ENCODE results near the gene EHD1. TPM values are rescaled to one million over a fixed set of nuclear protein-coding genes. Genes with fewer than 3 reads are reported as not detected.
A peak's percentile ranks its signal among the peaks of the same experiment; 100 is the strongest.
"Not testable (repeated sequence)": the region's sequence is repeated elsewhere in the genome, so short reads cannot be mapped to it uniquely, and the experiment has no call there.

Gene EHD1
- total and polyA plus RNA-seq, 4 donors, result 40.9 to 102 (median 79.1) TPM

- H3K9me3 ChIP-seq (ENCODE audit: control insufficient read depth, insufficient read depth, low read length); DNase-seq (ENCODE audit: low read depth in 4 of 6, low spot score in 6 of 6); H3K36me3 ChIP-seq (ENCODE audit: control insufficient read depth, insufficient read depth, low read length); H3K27ac ChIP-seq (ENCODE audit: low read depth, low read length); H3K4me3 ChIP-seq (ENCODE audit: low read depth, low read length); H3K4me1 ChIP-seq (ENCODE audit: control insufficient read depth, insufficient read depth, low read length); H3K27me3 ChIP-seq (ENCODE audit: control insufficient read depth, insufficient read depth, low read length): not testable (repeated sequence)
- WGBS (ENCODE audit: insufficient coverage), result 90% methylated on average over 5 of the region's 5 CpGs
Observed at GRCh38 chr11:64815433-64815832, 63.0 kb downstream of the EHD1 start.

- Histone ChIP-seq H3K4me1 (ENCODE audit: control insufficient read depth, insufficient read depth, low read length) (peaks cover 4% of the 10 kb centered on the region), H3K27me3 (ENCODE audit: control insufficient read depth, insufficient read depth, low read length) (no peaks in the 10 kb centered on the region), H3K4me3 (ENCODE audit: low read depth, low read length) (no peak overlapping the region), H3K36me3 (ENCODE audit: control insufficient read depth, insufficient read depth, low read length) (no peaks in the 10 kb centered on the region), H3K27ac (ENCODE audit: low read depth, low read length) (no peak overlapping the region), H3K9me3 (ENCODE audit: control insufficient read depth, insufficient read depth, low read length) (no peaks in the 10 kb centered on the region)
- WGBS (ENCODE audit: insufficient coverage), result 74% methylated on average over 6 of the region's 7 CpGs
- DNase-seq (ENCODE audit: low read depth in 4 of 6, low spot score in 6 of 6), result no peak
Observed at GRCh38 chr11:64814712-64815187, 63.7 kb downstream of the EHD1 start.

- Histone ChIP-seq H3K27me3 (ENCODE audit: control insufficient read depth, insufficient read depth, low read length) (no peaks in the 10 kb centered on the region), H3K27ac (ENCODE audit: low read depth, low read length) (no peak overlapping the region), H3K4me3 (ENCODE audit: low read depth, low read length) (no peak overlapping the region), H3K4me1 (ENCODE audit: control insufficient read depth, insufficient read depth, low read length) (peaks cover 12% of the 10 kb centered on the region), H3K36me3 (ENCODE audit: control insufficient read depth, insufficient read depth, low read length) (no peaks in the 10 kb centered on the region), H3K9me3 (ENCODE audit: control insufficient read depth, insufficient read depth, low read length) (no peaks in the 10 kb centered on the region)
- DNase-seq (ENCODE audit: low read depth in 4 of 6, low spot score in 6 of 6), result no peak
- WGBS (ENCODE audit: insufficient coverage), result 95% methylated on average over 4 of the region's 5 CpGs
Observed at GRCh38 chr11:64813826-64814225, 64.6 kb downstream of the EHD1 start.

- 4% methylated on average over 5 of the region's 17 CpGs for WGBS (ENCODE audit: insufficient coverage)
- Histone ChIP-seq H3K27me3 (ENCODE audit: control insufficient read depth, insufficient read depth, low read length) (no peaks in the 10 kb centered on the region), H3K4me3 (ENCODE audit: low read depth, low read length) (peak overlapping the region; percentile 84), H3K9me3 (ENCODE audit: control insufficient read depth, insufficient read depth, low read length) (no peaks in the 10 kb centered on the region), H3K27ac (ENCODE audit: low read depth, low read length) (no peak overlapping the region), H3K4me1 (ENCODE audit: control insufficient read depth, insufficient read depth, low read length) (peaks cover 22% of the 10 kb centered on the region), H3K36me3 (ENCODE audit: control insufficient read depth, insufficient read depth, low read length) (peaks cover 26% of the 10 kb centered on the region)
- DNase-seq (ENCODE audit: low read depth in 4 of 6, low spot score in 6 of 6), result no peak
Observed at GRCh38 chr11:64810891-64811272, 67.5 kb downstream of the EHD1 start.

GRCh38 chr11:64810271-64810890 lies 68.0 kb downstream of the EHD1 start, which contains the start of gene MEN1:
TSS of gene MEN1 (minus strand) at chr11:64810551. CDS start at chr11:64810109, 442 bp downstream.
- peak; percentile 80 to 98 (median 90) for DNase-seq (ENCODE audit: low read depth in 4 of 6, low spot score in 6 of 6)
- H3K4me1 ChIP-seq (ENCODE audit: control insufficient read depth, insufficient read depth, low read length), result peaks cover 22% of the 10 kb centered on the region
- H3K36me3 ChIP-seq (ENCODE audit: control insufficient read depth, insufficient read depth, low read length), result peaks cover 31% of the 10 kb centered on the region
- peak within 1 kb of the TSS; percentile 84 for H3K4me3 ChIP-seq (ENCODE audit: low read depth, low read length)
- H3K9me3 ChIP-seq (ENCODE audit: control insufficient read depth, insufficient read depth, low read length), result no peaks in the 10 kb centered on the region
- peak within 1 kb of the TSS; percentile 50 for H3K27ac ChIP-seq (ENCODE audit: low read depth, low read length)
- no peaks in the 10 kb centered on the region for H3K27me3 ChIP-seq (ENCODE audit: control insufficient read depth, insufficient read depth, low read length)
- 0% methylated on average over 38 of the region's 46 CpGs for WGBS (ENCODE audit: insufficient coverage)

- H3K36me3 ChIP-seq (ENCODE audit: control insufficient read depth, insufficient read depth, low read length), result peaks cover 37% of the 10 kb centered on the region
- peak overlapping the region; percentile 50 for H3K27ac ChIP-seq (ENCODE audit: low read depth, low read length)
- H3K4me3 ChIP-seq (ENCODE audit: low read depth, low read length), result peak overlapping the region; percentile 84
- no peaks in the 10 kb centered on the region for H3K9me3 ChIP-seq (ENCODE audit: control insufficient read depth, insufficient read depth, low read length)
- WGBS (ENCODE audit: insufficient coverage), result 1% methylated on average over 44 of the region's 44 CpGs
- no peaks in the 10 kb centered on the region for H3K27me3 ChIP-seq (ENCODE audit: control insufficient read depth, insufficient read depth, low read length)
- peak in 1 of 6 donors; percentile 22 for DNase-seq (ENCODE audit: low read depth in 4 of 6, low spot score in 6 of 6)
- peaks cover 22% of the 10 kb centered on the region for H3K4me1 ChIP-seq (ENCODE audit: control insufficient read depth, insufficient read depth, low read length)
Observed at GRCh38 chr11:64809781-64810241, 68.6 kb downstream of the EHD1 start.

GRCh38 chr11:64805481-64805880 lies 72.9 kb downstream of the EHD1 start:
- 86% methylated on average over 9 of the region's 9 CpGs for WGBS (ENCODE audit: insufficient coverage)
- Histone ChIP-seq H3K4me1 (ENCODE audit: control insufficient read depth, insufficient read depth, low read length) (peaks cover 49% of the 10 kb centered on the region), H3K4me3 (ENCODE audit: low read depth, low read length) (no peak overlapping the region), H3K27me3 (ENCODE audit: control insufficient read depth, insufficient read depth, low read length) (no peaks in the 10 kb centered on the region), H3K36me3 (ENCODE audit: control insufficient read depth, insufficient read depth, low read length) (peaks cover 62% of the 10 kb centered on the region), H3K9me3 (ENCODE audit: control insufficient read depth, insufficient read depth, low read length) (no peaks in the 10 kb centered on the region), H3K27ac (ENCODE audit: low read depth, low read length) (no peak overlapping the region)
- DNase-seq (ENCODE audit: low read depth in 4 of 6, low spot score in 6 of 6), result no peak

GRCh38 chr11:64804346-64805210 lies 73.8 kb downstream of the EHD1 start:
- peaks cover 48% of the 10 kb centered on the region for H3K4me1 ChIP-seq (ENCODE audit: control insufficient read depth, insufficient read depth, low read length)
- DNase-seq (ENCODE audit: low read depth in 4 of 6, low spot score in 6 of 6), result no peak
- WGBS (ENCODE audit: insufficient coverage), result 93% methylated on average over 37 of the region's 41 CpGs
- H3K27ac ChIP-seq (ENCODE audit: low read depth, low read length), result no peak overlapping the region
- H3K36me3 ChIP-seq (ENCODE audit: control insufficient read depth, insufficient read depth, low read length), result peaks cover 71% of the 10 kb centered on the region
- no peak overlapping the region for H3K4me3 ChIP-seq (ENCODE audit: low read depth, low read length)
- H3K27me3 ChIP-seq (ENCODE audit: control insufficient read depth, insufficient read depth, low read length), result no peaks in the 10 kb centered on the region
- no peaks in the 10 kb centered on the region for H3K9me3 ChIP-seq (ENCODE audit: control insufficient read depth, insufficient read depth, low read length)

GRCh38 chr11:64803846-64804345 lies 74.5 kb downstream of the EHD1 start:
- DNase-seq (ENCODE audit: low read depth in 4 of 6, low spot score in 6 of 6), result no peak
- Histone ChIP-seq H3K36me3 (ENCODE audit: control insufficient read depth, insufficient read depth, low read length) (peaks cover 78% of the 10 kb centered on the region), H3K9me3 (ENCODE audit: control insufficient read depth, insufficient read depth, low read length) (no peaks in the 10 kb centered on the region), H3K4me1 (ENCODE audit: control insufficient read depth, insufficient read depth, low read length) (peaks cover 41% of the 10 kb centered on the region), H3K27ac (ENCODE audit: low read depth, low read length) (peak overlapping the region; percentile 95), H3K27me3 (ENCODE audit: control insufficient read depth, insufficient read depth, low read length) (no peaks in the 10 kb centered on the region), H3K4me3 (ENCODE audit: low read depth, low read length) (peak overlapping the region; percentile 85)
- WGBS (ENCODE audit: insufficient coverage), result 42% methylated on average over 15 of the region's 15 CpGs
